B cell (primary cell): ENCODE data around the gene NHP2.

Experiments used
- CTCF ChIP-seq: fragments of 200-600 bp; IDR thresholded peaks from one replicate; pipeline ENCODE4 v1.8.0; 2022; ENCODE audit warnings: antibody characterized with exemption, mild to moderate bottlenecking
- EZH2 ChIP-seq: IDR thresholded peaks from 2 replicates; pipeline ENCODE4 v1.6.1; 2012; ENCODE audit warnings: borderline replicate concordance, low read depth, mild to moderate bottlenecking, moderate library complexity, low read length; ENCODE audit not compliant: insufficient read depth, poor library complexity, severe bottlenecking

DNA sequence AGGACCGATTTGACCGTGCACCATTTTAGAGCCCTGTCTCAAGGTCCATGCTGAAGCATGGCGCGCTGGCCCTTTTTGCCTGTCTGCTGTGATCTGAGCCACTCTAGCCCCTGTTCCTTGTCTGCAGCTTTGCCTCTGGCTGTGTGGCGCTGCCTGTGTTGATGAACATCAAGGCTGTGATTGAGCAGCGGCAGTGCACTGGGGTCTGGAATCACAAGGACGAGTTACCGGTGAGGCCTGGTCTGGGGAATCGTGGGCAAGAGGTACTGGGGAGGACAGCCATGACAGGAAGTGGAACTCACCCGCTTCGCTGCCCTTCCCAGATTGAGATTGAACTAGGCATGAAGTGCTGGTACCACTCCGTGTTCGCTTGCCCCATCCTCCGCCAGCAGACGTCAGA, 6.3 kb downstream of the NHP2 start:
- no peak for TF ChIP-seq CTCF
- no peak for TF ChIP-seq EZH2
